SK-N-SH (cell line): ENCODE measurements around the gene LIN7A. TPM values are rescaled to one million over a fixed set of nuclear protein-coding genes. Genes with fewer than 3 reads are reported as not detected.

ENCODE experiments used
- CTCF ChIA-PET: fragments of 300-600, 350-600 bp; formaldehyde crosslinking; extraction: SDS; loops from one replicate; lab custom pipeline; 2021; lab: Yijun Ruan, JAX
- POLR2A ChIA-PET: fragments of 350-600 bp; sonication (Branson Sonifier 250); formaldehyde crosslinking; extraction: SDS; loops from one replicate; lab custom pipeline; 2020; ENCODE audit warnings: antibody characterized with exemption, inconsistent platforms; lab: Yijun Ruan, JAX
- DNase-seq: peaks from one replicate; pipeline ENCODE4 v3.0.0; 2012
- H2AFZ ChIP-seq: fragments of 200-600 bp; sonication (generic); 2 replicates; pipeline ENCODE4 v1.8.1; 2016; ENCODE audit warnings: antibody characterized with exemption, mild to moderate bottlenecking, low read depth
- H3F3A ChIP-seq: fragments of 200-600 bp; sonication (generic); replicated peaks from 2 replicates; pipeline ENCODE3; 2016; ENCODE audit warnings: antibody characterized with exemption, mild to moderate bottlenecking; ENCODE audit not compliant: insufficient read depth
- H3K27ac ChIP-seq, 2 experiments: fragments of 200-500 bp in 1 of 2; fragments of 200-600 bp in 1 of 2; sonication (Bioruptor generic) in 1 of 2; sonication (generic), shearing (Covaris generic) in 1 of 2; 2 replicates each; pipeline versions ENCODE4 v1.5.1 to v1.6.1; 2014 to 2016; ENCODE audit warnings: low read depth in 2 of 2, inconsistent platforms in 1 of 2, low read length in 1 of 2, mild to moderate bottlenecking in 1 of 2, mixed read lengths in 1 of 2
- H3K27me3 ChIP-seq: fragments of 200-600 bp; sonication (generic), shearing (Covaris generic); 2 replicates; pipeline ENCODE4 v1.6.1; 2016; ENCODE audit warnings: mixed run types; ENCODE audit not compliant: insufficient read depth
- H3K36me3 ChIP-seq, 2 experiments: fragments of 200-500 bp in 1 of 2; fragments of 200-600 bp in 1 of 2; sonication (Bioruptor generic) in 1 of 2; sonication (generic) in 1 of 2; replicated peaks in 1 of 2; 2 replicates each; pipeline versions ENCODE3 to v1.5.1; 2014 to 2016; ENCODE audit warnings: low read length in 1 of 2, mild to moderate bottlenecking in 1 of 2; ENCODE audit not compliant: insufficient read depth in 2 of 2, control insufficient read depth in 1 of 2
- H3K4me1 ChIP-seq, 2 experiments: fragments of 200-500 bp in 1 of 2; fragments of 200-600 bp in 1 of 2; sonication (Bioruptor generic) in 1 of 2; sonication (generic), shearing (Covaris generic) in 1 of 2; 2 replicates each; pipeline versions ENCODE4 v1.5.1 to v1.6.1; 2014 to 2016; ENCODE audit warnings: low read depth in 1 of 2, low read length in 1 of 2, mixed run types in 1 of 2; ENCODE audit not compliant: insufficient read depth in 2 of 2, control insufficient read depth in 1 of 2
- H3K4me2 ChIP-seq: fragments of 200-600 bp; sonication (generic), shearing (Covaris generic); 2 replicates; pipeline ENCODE4 v1.6.1; 2017; ENCODE audit warnings: mixed run types
- H3K4me3 ChIP-seq, 2 experiments: fragments of 200-500 bp in 1 of 2; fragments of 200-600 bp in 1 of 2; sonication (Bioruptor generic) in 1 of 2; sonication (generic), shearing (Covaris generic) in 1 of 2; 2 replicates each; pipeline versions ENCODE4 v1.5.1 to v1.8.1; 2014 to 2016; ENCODE audit warnings: low read depth in 2 of 2, inconsistent platforms in 1 of 2, low read length in 1 of 2, mild to moderate bottlenecking in 1 of 2, mixed read lengths in 1 of 2, moderate library complexity in 1 of 2
- H3K79me2 ChIP-seq: fragments of 200-600 bp; sonication (generic); 2 replicates; pipeline ENCODE4 v1.8.1; 2017; ENCODE audit warnings: mild to moderate bottlenecking; ENCODE audit not compliant: insufficient read depth
- H3K9ac ChIP-seq: fragments of 200-600 bp; sonication (generic); 2 replicates; pipeline ENCODE4 v1.6.1; 2017; ENCODE audit warnings: mixed run types
- H3K9me2 ChIP-seq: fragments of 200-600 bp; sonication (generic); 2 replicates; pipeline ENCODE4 v1.6.1; 2017; ENCODE audit warnings: mixed run types
- H3K9me3 ChIP-seq: fragments of 200-600 bp; sonication (generic); 2 replicates; pipeline ENCODE4 v1.6.1; 2017; ENCODE audit warnings: mixed run types, mild to moderate bottlenecking, moderate library complexity
- H4K20me1 ChIP-seq: fragments of 200-600 bp; sonication (generic); 2 replicates; pipeline ENCODE4 v1.6.1; 2017; ENCODE audit warnings: mild to moderate bottlenecking, mixed run types; ENCODE audit not compliant: insufficient read depth
- CHD2 ChIP-seq: fragments of 150-350 bp; IDR thresholded peaks from 2 replicates; pipeline ENCODE4 v1.6.1; 2018; ENCODE audit warnings: low read length; ENCODE audit not compliant: partially characterized antibody
- EZH2phosphoT487 ChIP-seq: fragments of 200-600 bp; sonication (generic); IDR thresholded peaks from 2 replicates; pipeline ENCODE4 v1.6.1; 2017; ENCODE audit warnings: low read depth, mixed run types, mild to moderate bottlenecking, antibody characterized with exemption, moderate library complexity, borderline replicate concordance
- FOSL2 ChIP-seq: IDR thresholded peaks from 2 replicates; pipeline ENCODE4 v1.4.0; 2012; ENCODE audit warnings: low read depth, mild to moderate bottlenecking, moderate library complexity, borderline replicate concordance
- FOXM1 ChIP-seq: IDR thresholded peaks from 2 replicates; pipeline ENCODE4 v1.4.0; 2012; ENCODE audit warnings: low read depth, mild to moderate bottlenecking
- GABPA ChIP-seq: IDR thresholded peaks from 2 replicates; pipeline ENCODE4 v1.4.0; 2012; ENCODE audit warnings: low read depth, mild to moderate bottlenecking
- GATA2 ChIP-seq: sonication (generic); formaldehyde crosslinking; IDR thresholded peaks from 2 replicates; pipeline ENCODE4 v1.5.0; 2020; ENCODE audit warnings: mild to moderate bottlenecking, missing genetic modification reagents
- JUND ChIP-seq: IDR thresholded peaks from 2 replicates; pipeline ENCODE4 v1.4.0; 2012
- MEF2A ChIP-seq: IDR thresholded peaks from 2 replicates; pipeline ENCODE4 v1.4.0; 2012; ENCODE audit warnings: low read depth, borderline replicate concordance
- NFIC ChIP-seq: IDR thresholded peaks from 2 replicates; pipeline ENCODE4 v1.4.0; 2012; ENCODE audit warnings: borderline replicate concordance
- NRF1 ChIP-seq: IDR thresholded peaks from 2 replicates; pipeline ENCODE4 v1.6.1; 2012; ENCODE audit warnings: low read depth, mild to moderate bottlenecking, low read length
- RFX5 ChIP-seq: IDR thresholded peaks from 2 replicates; pipeline ENCODE4 v1.6.1; 2012; ENCODE audit warnings: mild to moderate bottlenecking, improper control_type of control experiment, low read length
- RXRA ChIP-seq: IDR thresholded peaks from 2 replicates; pipeline ENCODE4 v1.4.0; 2012; ENCODE audit warnings: low read depth, mild to moderate bottlenecking, borderline replicate concordance
- SIN3A ChIP-seq: IDR thresholded peaks from 2 replicates; pipeline ENCODE4 v1.6.1; 2012; ENCODE audit warnings: low read depth, mild to moderate bottlenecking, low read length, moderate library complexity, borderline replicate concordance
- SMC3 ChIP-seq: IDR thresholded peaks from 2 replicates; pipeline ENCODE4 v1.6.1; 2012; ENCODE audit warnings: low read depth, low read length, improper control_type of control experiment
- TCF12 ChIP-seq: IDR thresholded peaks from 2 replicates; pipeline ENCODE4 v1.4.0; 2012
- TEAD4 ChIP-seq: IDR thresholded peaks from 2 replicates; pipeline ENCODE4 v1.4.0; 2012; ENCODE audit warnings: mild to moderate bottlenecking, borderline replicate concordance; ENCODE audit not compliant: insufficient read depth
- WGBS: methylation state at CpG from one replicate; pipeline ENCODE4 v1.1.6; 2017; ENCODE audit warnings: low lambda C conversion rate; 5-methylcytosine and 5-hydroxymethylcytosine counted together
- polyA plus RNA-seq, 3 experiments: library from polyadenylated mRNA; depleted of rRNA; stranded (reverse); fragments of >200 nt; gene quantifications; 2 replicates each; pipeline ENCODE4 v1.2.3, GENCODE V29; 2012
- TF ChIP-seq, protein P1 (sequence below): IDR thresholded peaks from 2 replicates; pipeline ENCODE4 v1.4.0; 2012; ENCODE audit warnings: low read depth
- TF ChIP-seq, protein P2 (sequence below): IDR thresholded peaks from 2 replicates; pipeline ENCODE4 v1.6.1; 2012; ENCODE audit warnings: mild to moderate bottlenecking, low read depth, low read length, moderate library complexity
- TF ChIP-seq, protein P3 (sequence below): IDR thresholded peaks from 2 replicates; pipeline ENCODE4 v1.4.0; 2012; ENCODE audit warnings: low read depth, borderline replicate concordance
- TF ChIP-seq, protein P4 (sequence below): IDR thresholded peaks from 2 replicates; pipeline ENCODE4 v1.4.0; 2012; ENCODE audit warnings: low read depth, borderline replicate concordance

The LIN7A gene
- polyA plus RNA-seq, 1 of the 3 experiments (the other 2 are of a cell fraction): not detected

DNA sequence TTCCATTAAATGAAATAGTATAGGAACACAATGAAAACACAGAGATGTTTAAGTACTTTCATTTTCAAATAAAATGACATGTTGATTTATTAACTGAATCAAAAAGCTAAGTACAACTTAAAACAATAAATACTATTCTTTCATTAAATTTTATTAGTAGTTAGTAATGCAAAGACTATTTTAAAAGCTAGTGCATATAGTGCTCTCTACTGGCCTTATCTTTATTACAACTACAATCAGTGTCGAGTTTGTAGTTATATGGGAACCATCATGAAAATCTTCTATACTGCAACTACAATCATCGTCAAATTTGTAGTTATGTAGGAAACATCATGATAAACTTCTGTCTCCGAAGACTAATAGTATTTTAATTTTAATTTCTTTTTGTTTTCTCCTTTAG lies 8.9 kb upstream of the LIN7A start (continued):
- TF ChIP-seq, protein P1, sequence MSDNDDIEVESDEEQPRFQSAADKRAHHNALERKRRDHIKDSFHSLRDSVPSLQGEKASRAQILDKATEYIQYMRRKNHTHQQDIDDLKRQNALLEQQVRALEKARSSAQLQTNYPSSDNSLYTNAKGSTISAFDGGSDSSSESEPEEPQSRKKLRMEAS: no peak
- TF ChIP-seq JUND: no peak
- TF ChIP-seq, protein P2, sequence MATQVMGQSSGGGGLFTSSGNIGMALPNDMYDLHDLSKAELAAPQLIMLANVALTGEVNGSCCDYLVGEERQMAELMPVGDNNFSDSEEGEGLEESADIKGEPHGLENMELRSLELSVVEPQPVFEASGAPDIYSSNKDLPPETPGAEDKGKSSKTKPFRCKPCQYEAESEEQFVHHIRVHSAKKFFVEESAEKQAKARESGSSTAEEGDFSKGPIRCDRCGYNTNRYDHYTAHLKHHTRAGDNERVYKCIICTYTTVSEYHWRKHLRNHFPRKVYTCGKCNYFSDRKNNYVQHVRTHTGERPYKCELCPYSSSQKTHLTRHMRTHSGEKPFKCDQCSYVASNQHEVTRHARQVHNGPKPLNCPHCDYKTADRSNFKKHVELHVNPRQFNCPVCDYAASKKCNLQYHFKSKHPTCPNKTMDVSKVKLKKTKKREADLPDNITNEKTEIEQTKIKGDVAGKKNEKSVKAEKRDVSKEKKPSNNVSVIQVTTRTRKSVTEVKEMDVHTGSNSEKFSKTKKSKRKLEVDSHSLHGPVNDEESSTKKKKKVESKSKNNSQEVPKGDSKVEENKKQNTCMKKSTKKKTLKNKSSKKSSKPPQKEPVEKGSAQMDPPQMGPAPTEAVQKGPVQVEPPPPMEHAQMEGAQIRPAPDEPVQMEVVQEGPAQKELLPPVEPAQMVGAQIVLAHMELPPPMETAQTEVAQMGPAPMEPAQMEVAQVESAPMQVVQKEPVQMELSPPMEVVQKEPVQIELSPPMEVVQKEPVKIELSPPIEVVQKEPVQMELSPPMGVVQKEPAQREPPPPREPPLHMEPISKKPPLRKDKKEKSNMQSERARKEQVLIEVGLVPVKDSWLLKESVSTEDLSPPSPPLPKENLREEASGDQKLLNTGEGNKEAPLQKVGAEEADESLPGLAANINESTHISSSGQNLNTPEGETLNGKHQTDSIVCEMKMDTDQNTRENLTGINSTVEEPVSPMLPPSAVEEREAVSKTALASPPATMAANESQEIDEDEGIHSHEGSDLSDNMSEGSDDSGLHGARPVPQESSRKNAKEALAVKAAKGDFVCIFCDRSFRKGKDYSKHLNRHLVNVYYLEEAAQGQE: no peak

DNA sequence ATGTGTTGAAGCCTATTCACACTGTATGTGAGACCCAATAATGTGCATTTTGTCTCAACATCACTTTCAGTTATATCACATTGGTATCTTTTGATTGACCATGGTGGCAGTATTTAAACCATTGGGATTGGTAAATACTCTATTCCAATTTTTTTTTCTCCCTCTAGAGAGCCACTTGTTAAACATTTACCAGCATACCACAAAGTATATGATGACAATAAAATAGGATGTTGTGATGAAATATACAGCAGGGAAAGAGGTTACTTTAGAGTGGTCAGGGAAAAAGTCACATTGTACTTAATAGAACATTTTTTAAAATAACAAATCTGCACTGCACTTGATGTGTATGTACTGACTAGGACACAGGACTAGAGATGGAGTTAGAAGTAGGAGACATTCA lies 5.6 kb upstream of the LIN7A start:
- Histone ChIP-seq H3K4me1 (no peaks in the 10 kb centered on the region), H4K20me1 (no peaks in the 10 kb centered on the region), H3K36me3 (no peaks in the 10 kb centered on the region), H3K79me2 (no peaks in the 10 kb centered on the region), H3K27ac (no peak overlapping the region), H2AFZ (no peak overlapping the region), H3K27me3 (peaks cover 24% of the 10 kb centered on the region), H3K9me2 (no peaks in the 10 kb centered on the region), H3K9ac (no peak overlapping the region), H3K9me3 (no peaks in the 10 kb centered on the region), H3K4me2 (no peak overlapping the region), H3F3A (no peaks in the 10 kb centered on the region), H3K4me3 (no peak overlapping the region)
- POLR2A ChIA-PET: no interaction called here
- DNase-seq: no peak
- TF ChIP-seq TCF12 (no peak), MEF2A (no peak), GABPA (no peak), RXRA (no peak), NFIC (no peak), TEAD4 (no peak)
- TF ChIP-seq, protein P3, sequence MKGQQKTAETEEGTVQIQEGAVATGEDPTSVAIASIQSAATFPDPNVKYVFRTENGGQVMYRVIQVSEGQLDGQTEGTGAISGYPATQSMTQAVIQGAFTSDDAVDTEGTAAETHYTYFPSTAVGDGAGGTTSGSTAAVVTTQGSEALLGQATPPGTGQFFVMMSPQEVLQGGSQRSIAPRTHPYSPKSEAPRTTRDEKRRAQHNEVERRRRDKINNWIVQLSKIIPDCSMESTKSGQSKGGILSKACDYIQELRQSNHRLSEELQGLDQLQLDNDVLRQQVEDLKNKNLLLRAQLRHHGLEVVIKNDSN: no peak
- CTCF ChIA-PET: no interaction called here

DNA sequence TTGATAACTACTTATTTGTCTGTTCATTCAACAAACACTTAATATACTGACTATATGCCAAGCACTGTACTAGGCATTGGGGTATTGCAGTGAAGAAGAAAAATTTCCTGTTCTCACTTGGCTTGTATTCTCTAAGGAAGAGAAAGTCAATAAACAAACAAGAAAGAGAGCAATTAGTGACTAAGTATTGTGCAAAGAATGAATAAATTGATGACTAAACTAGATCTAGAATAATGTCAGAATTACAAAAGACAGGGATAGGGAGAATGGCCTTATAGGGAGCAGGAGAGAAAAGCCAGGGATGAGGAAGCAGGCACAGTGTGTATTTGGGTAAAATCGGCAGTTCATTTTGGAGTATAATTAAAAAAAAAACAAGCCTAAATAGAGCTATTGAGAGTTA lies 4.2 kb upstream of the LIN7A start:
- Histone ChIP-seq H3K27me3 (peaks cover 38% of the 10 kb centered on the region), H3K4me3 (no peak overlapping the region), H3K36me3 (no peaks in the 10 kb centered on the region), H3K79me2 (no peaks in the 10 kb centered on the region), H3F3A (no peaks in the 10 kb centered on the region), H3K4me2 (no peak overlapping the region)
- CTCF ChIA-PET: interaction anchor here (0.6 kb wide), 1 partner anchor 28 kb away, joined by 3 read pairs; no protein-coding TSS in a partner anchor
- TF ChIP-seq, protein P3: no peak
- TF ChIP-seq SMC3 (no peak), FOSL2 (no peak), GABPA (no peak), NRF1 (no peak), MEF2A (no peak), FOXM1 (no peak), GATA2 (no peak), SIN3A (no peak), NFIC (no peak), RFX5 (no peak), CHD2 (no peak), EZH2phosphoT487 (no peak)
- TF ChIP-seq, protein P4, sequence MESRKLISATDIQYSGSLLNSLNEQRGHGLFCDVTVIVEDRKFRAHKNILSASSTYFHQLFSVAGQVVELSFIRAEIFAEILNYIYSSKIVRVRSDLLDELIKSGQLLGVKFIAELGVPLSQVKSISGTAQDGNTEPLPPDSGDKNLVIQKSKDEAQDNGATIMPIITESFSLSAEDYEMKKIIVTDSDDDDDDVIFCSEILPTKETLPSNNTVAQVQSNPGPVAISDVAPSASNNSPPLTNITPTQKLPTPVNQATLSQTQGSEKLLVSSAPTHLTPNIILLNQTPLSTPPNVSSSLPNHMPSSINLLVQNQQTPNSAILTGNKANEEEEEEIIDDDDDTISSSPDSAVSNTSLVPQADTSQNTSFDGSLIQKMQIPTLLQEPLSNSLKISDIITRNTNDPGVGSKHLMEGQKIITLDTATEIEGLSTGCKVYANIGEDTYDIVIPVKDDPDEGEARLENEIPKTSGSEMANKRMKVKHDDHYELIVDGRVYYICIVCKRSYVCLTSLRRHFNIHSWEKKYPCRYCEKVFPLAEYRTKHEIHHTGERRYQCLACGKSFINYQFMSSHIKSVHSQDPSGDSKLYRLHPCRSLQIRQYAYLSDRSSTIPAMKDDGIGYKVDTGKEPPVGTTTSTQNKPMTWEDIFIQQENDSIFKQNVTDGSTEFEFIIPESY: no peak
- TF ChIP-seq, all 33 proteins: peak for 0
- H3K9me2 ChIP-seq: no peaks in the 10 kb centered on the region
- no peak overlapping the region for H3K27ac ChIP-seq
- H2AFZ ChIP-seq: no peak overlapping the region
- POLR2A ChIA-PET: no interaction called here
- H3K4me1 ChIP-seq: no peaks in the 10 kb centered on the region; a peak in 1 of 4 replicates
- DNase-seq: no peak
- no peaks in the 10 kb centered on the region for H4K20me1 ChIP-seq
- H3K9ac ChIP-seq: no peak overlapping the region
- WGBS: 10% methylated on average over 1 of the region's 1 CpG
- H3K9me3 ChIP-seq: no peaks in the 10 kb centered on the region
